HepG2 (cell line): ENCODE measurements around the gene IGFN1. TPM values are rescaled to one million over a fixed set of nuclear protein-coding genes. Genes with fewer than 3 reads are reported as not detected.

Source experiments
- ARID4A ChIP-seq: sonication (generic); formaldehyde crosslinking; IDR thresholded peaks from 2 replicates; pipeline ENCODE4 v1.5.0; 2020; ENCODE audit warnings: mild to moderate bottlenecking, missing genetic modification reagents, borderline replicate concordance
- NFYB ChIP-seq: sonication (generic); formaldehyde crosslinking; IDR thresholded peaks from 2 replicates; pipeline ENCODE4 v1.4.0; 2020; ENCODE audit warnings: missing genetic modification reagents
- PAX8 ChIP-seq: sonication (generic); formaldehyde crosslinking; IDR thresholded peaks from 2 replicates; pipeline ENCODE4 v1.8.0; 2022; ENCODE audit warnings: mild to moderate bottlenecking, missing genetic modification reagents, borderline replicate concordance
- TCF12 ChIP-seq, 2 experiments: fragments of 450-650 bp in 1 of 2; sonication (generic) in 1 of 2; formaldehyde crosslinking in 1 of 2; IDR thresholded peaks; 2 replicates each; pipeline versions ENCODE4 v1.6.1 to v1.8.0; 2017 to 2022; ENCODE audit warnings: antibody characterized with exemption in 1 of 2, mild to moderate bottlenecking in 1 of 2, missing genetic modification reagents in 1 of 2, moderate library complexity in 1 of 2
- THAP11 ChIP-seq: IDR thresholded peaks from 2 replicates; pipeline ENCODE4 v1.6.1; 2016; ENCODE audit warnings: missing biosample characterization, missing genetic modification reagents
- ZNF138 ChIP-seq: sonication (generic); formaldehyde crosslinking; IDR thresholded peaks from 2 replicates; pipeline ENCODE4 v1.5.0; 2020; ENCODE audit warnings: mild to moderate bottlenecking, low read depth, missing genetic modification reagents
- ZNF142 ChIP-seq: sonication (generic); formaldehyde crosslinking; IDR thresholded peaks from 2 replicates; pipeline ENCODE4 v1.4.0; 2020; ENCODE audit warnings: missing genetic modification reagents
- ZNF33A ChIP-seq: sonication (generic); formaldehyde crosslinking; IDR thresholded peaks from 2 replicates; pipeline ENCODE4 v1.5.1; 2020; ENCODE audit warnings: missing genetic modification reagents, mild to moderate bottlenecking, moderate library complexity, borderline replicate concordance
- ZNF567 ChIP-seq: sonication (generic); formaldehyde crosslinking; IDR thresholded peaks from 2 replicates; pipeline ENCODE4 v1.8.1; 2023; ENCODE audit warnings: mild to moderate bottlenecking, missing genetic modification reagents, borderline replicate concordance
- ZNF768 ChIP-seq: sonication (generic); formaldehyde crosslinking; IDR thresholded peaks from 2 replicates; pipeline ENCODE4 v1.4.0; 2020; ENCODE audit warnings: missing genetic modification reagents
- ZSCAN25 ChIP-seq: sonication (generic); formaldehyde crosslinking; IDR thresholded peaks from 2 replicates; pipeline ENCODE4 v1.8.0; 2022; ENCODE audit warnings: mild to moderate bottlenecking, missing genetic modification reagents
- polyA plus RNA-seq, 8 experiments: library from polyadenylated mRNA; depleted of rRNA in 3 of 8; stranded (reverse) in 7 of 8; unstranded in 1 of 8; fragments of >200 nt; fragmentation: Illumina TruSeq in 4 of 8; extraction: Trizol in 4 of 8; gene quantifications; 2 replicates each; pipeline versions ENCODE4 v1.2.1 to v1.2.3, GENCODE V29; 2011 to 2016; ENCODE audit warnings: low read depth in 4 of 8, missing spikeins in 1 of 8, mixed read lengths in 1 of 8; ENCODE audit not compliant: insufficient read depth in 1 of 8
- total RNA-seq, 5 experiments: library from RNA; depleted of rRNA; stranded (reverse); fragments of >200 nt; fragmentation: Illumina TruSeq; extraction: Trizol; gene quantifications; 2 replicates each; pipeline ENCODE4 v1.2.3, GENCODE V29; 2016; ENCODE audit warnings: low read depth in 1 of 5
- TF ChIP-seq, protein P1 (sequence below): sonication (generic); formaldehyde crosslinking; conservative IDR thresholded peaks from 2 replicates; pipeline ENCODE4 v1.4.0; 2020; ENCODE audit warnings: missing genetic modification reagents
- TF ChIP-seq, protein P2 (sequence below): sonication (generic); formaldehyde crosslinking; IDR thresholded peaks from 2 replicates; pipeline ENCODE4 v1.8.1; 2023; ENCODE audit warnings: mild to moderate bottlenecking, moderate library complexity, missing genetic modification reagents

The IGFN1 gene
- total and polyA plus RNA-seq, 2 of the 13 experiments (the other 11 are each of a cell fraction or from before 2014, with no cell fraction given): 0.04 to 0.05 TPM

DNA sequence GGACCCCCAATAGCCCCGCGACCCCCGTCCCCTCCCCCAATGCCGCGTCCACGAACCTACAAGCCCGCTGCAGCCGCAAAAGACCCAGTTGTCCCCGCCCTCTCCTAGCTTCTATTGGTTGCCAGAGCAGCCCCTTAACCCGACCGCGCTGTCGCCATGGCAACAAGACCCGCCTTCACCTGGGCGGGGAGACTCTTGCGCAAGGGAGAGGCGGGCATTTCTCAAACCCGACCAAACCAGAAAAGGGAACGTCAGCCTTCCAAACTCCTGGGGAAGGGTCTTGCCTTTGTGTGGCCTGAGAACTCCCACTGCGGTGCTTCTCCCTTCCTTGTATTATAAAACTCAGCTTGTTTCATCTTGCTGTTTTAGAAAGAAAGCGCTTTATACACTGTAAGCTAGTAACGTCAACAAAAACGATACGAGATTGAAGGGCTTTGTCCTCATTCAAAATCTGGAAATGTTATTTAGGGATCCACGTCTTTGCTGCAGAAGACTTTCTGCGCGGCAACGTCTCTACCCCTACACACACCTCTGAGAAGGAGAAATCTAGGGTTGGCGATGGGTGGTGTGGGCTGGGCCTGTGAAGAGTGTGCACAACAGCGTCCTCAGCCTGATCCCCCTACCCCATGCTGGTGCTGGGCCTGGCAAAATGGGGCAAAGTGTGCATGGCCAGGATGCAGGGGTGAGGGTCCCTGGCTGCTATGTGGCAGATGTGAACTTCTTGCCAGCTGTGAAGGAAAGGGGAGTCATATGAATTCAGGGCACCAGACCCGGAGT lies 36.0 kb upstream of the IGFN1 start, which contains the start of gene TMEM9 (continued):
- TF ChIP-seq ZNF142 (CRISPR knock-in tag): no peak
- TF ChIP-seq TCF12 (IDR thresholded peaks at IDR 0.05): no peak
- TF ChIP-seq TCF12 (CRISPR knock-in tag; IDR thresholded peaks at IDR 0.05): no peak
- TF ChIP-seq, protein P1, sequence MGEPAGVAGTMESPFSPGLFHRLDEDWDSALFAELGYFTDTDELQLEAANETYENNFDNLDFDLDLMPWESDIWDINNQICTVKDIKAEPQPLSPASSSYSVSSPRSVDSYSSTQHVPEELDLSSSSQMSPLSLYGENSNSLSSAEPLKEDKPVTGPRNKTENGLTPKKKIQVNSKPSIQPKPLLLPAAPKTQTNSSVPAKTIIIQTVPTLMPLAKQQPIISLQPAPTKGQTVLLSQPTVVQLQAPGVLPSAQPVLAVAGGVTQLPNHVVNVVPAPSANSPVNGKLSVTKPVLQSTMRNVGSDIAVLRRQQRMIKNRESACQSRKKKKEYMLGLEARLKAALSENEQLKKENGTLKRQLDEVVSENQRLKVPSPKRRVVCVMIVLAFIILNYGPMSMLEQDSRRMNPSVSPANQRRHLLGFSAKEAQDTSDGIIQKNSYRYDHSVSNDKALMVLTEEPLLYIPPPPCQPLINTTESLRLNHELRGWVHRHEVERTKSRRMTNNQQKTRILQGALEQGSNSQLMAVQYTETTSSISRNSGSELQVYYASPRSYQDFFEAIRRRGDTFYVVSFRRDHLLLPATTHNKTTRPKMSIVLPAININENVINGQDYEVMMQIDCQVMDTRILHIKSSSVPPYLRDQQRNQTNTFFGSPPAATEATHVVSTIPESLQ (CRISPR knock-in tag): no peak
- peak; percentile 44; the same call in 1 of the 2 replicates for TF ChIP-seq ARID4A (CRISPR knock-in tag)
- TF ChIP-seq ZNF33A (CRISPR knock-in tag): no peak
- TF ChIP-seq, protein P2, sequence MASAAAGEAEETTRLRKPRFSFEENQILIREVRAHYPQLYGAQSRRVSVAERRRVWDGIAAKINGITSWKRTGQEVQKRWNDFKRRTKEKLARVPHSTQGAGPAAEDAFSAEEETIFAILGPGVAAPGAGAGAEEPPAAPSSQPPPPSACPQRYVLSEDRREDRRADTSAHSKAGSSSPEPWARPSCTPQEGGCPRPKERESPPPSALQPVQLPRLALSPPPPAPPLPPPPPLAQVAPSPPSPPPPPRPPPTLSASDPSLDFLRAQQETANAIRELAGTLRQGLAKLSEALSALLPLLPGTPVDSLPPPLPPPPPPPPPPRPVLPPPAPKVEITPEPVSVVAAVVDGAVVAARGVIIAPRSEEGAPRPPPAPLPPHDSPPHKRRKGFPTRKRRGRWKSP (CRISPR knock-in tag): peak; percentile 93
- TF ChIP-seq ZSCAN25: no peak
- TF ChIP-seq ZNF768: peak; percentile 45; the same call in 1 of the 2 replicates
- no peak for TF ChIP-seq PAX8
- peak; percentile 87 for TF ChIP-seq NFYB (CRISPR knock-in tag)
- TF ChIP-seq ZNF567: no peak
- no peak for TF ChIP-seq ZNF138
- TF ChIP-seq THAP11 (CRISPR knock-in tag): no peak; the same call in 1 of the 2 replicates
